Renal pelvis (tissue), 12 donors: ENCODE results near the gene TMA7. TPM values are rescaled to one million over a fixed set of nuclear protein-coding genes. Genes with fewer than 3 reads are reported as not detected.
"Not testable (repeated sequence)": the region's sequence is repeated elsewhere in the genome, so short reads cannot be mapped to it uniquely, and the experiment has no call there.

ENCODE experiments used
- DNase-seq: peaks from one replicate; pipeline ENCODE4 v3.0.0-alpha.2; 2013
- long read RNA-seq, 16 experiments: transcript quantifications; one replicate each; lab custom pipeline, GENCODE V29; 2026
- polyA plus RNA-seq, 3 donors: library from polyadenylated mRNA; unstranded; fragments of 120-200 nt; gene quantifications; one replicate each; pipeline ENCODE4 v1.2.1, GENCODE V29; 2013; ENCODE audit not compliant: insufficient read length in 3 of 3

Gene TMA7
- polyA plus RNA-seq, result 100 to 1,000 TPM; 250 to 316 (median 307) TPM
- long read RNA-seq, donor 1, transcript TMA7-201 (4 exons, 561 nt), result major isoform, 424 of 534 reads
- long read RNA-seq, donor 1, transcript TMA7-202 (3 exons, 619 nt), result minor isoform, 78 of 534 reads
- long read RNA-seq, donor 1, partial matches to known transcripts, result 9 of 534 reads
- long read RNA-seq, donor 1, other reads (novel, unspliced or antisense), result 23 of 534 reads
- long read RNA-seq, donor 2, transcript TMA7-201 (4 exons, 561 nt), result major isoform, 429 of 549 reads
- long read RNA-seq, donor 2, transcript TMA7-202 (3 exons, 619 nt), result minor isoform, 65 of 549 reads
- long read RNA-seq, donor 2, partial matches to known transcripts, result 11 of 549 reads
- long read RNA-seq, donor 2, other reads (novel, unspliced or antisense), result 42 of 549 reads
- long read RNA-seq, donor 3, transcript TMA7-202 (3 exons, 619 nt), result minor isoform, 85 of 494 reads
- long read RNA-seq, donor 3, transcript TMA7-201 (4 exons, 561 nt), result major isoform, 353 of 494 reads
- long read RNA-seq, donor 3, partial matches to known transcripts, result 12 of 494 reads
- long read RNA-seq, donor 3, other reads (novel, unspliced or antisense), result 42 of 494 reads
- long read RNA-seq, donor 4, transcript TMA7-201 (4 exons, 561 nt), result major isoform, 508 of 719 reads
- long read RNA-seq, donor 4, transcript TMA7-202 (3 exons, 619 nt), result minor isoform, 145 of 719 reads
- long read RNA-seq, donor 4, partial matches to known transcripts, result 11 of 719 reads
- long read RNA-seq, donor 4, other reads (novel, unspliced or antisense), result 55 of 719 reads
- long read RNA-seq, donor 5, transcript TMA7-201 (4 exons, 561 nt), result major isoform, 271 of 367 reads
- long read RNA-seq, donor 5, transcript TMA7-202 (3 exons, 619 nt), result minor isoform, 63 of 367 reads
- long read RNA-seq, donor 5, partial matches to known transcripts, result 10 of 367 reads
- long read RNA-seq, donor 5, other reads (novel, unspliced or antisense), result 23 of 367 reads
- long read RNA-seq, donor 6, transcript TMA7-202 (3 exons, 619 nt), result minor isoform, 94 of 519 reads
- long read RNA-seq, donor 6, transcript TMA7-201 (4 exons, 561 nt), result major isoform, 379 of 519 reads
- long read RNA-seq, donor 6, partial matches to known transcripts, result 18 of 519 reads
- long read RNA-seq, donor 6, other reads (novel, unspliced or antisense), result 27 of 519 reads
- long read RNA-seq, donor 7, transcript TMA7-202 (3 exons, 619 nt), result minor isoform, 109 of 688 reads
- long read RNA-seq, donor 7, transcript TMA7-201 (4 exons, 561 nt), result major isoform, 481 of 688 reads
- long read RNA-seq, donor 7, partial matches to known transcripts, result 40 of 688 reads
- long read RNA-seq, donor 7, other reads (novel, unspliced or antisense), result 56 of 688 reads
- long read RNA-seq, donor 8, transcript TMA7-202 (3 exons, 619 nt), result minor isoform, 36 of 191 reads
- long read RNA-seq, donor 8, transcript TMA7-201 (4 exons, 561 nt), result major isoform, 126 of 191 reads
- long read RNA-seq, donor 8, partial matches to known transcripts, result 17 of 191 reads
- long read RNA-seq, donor 8, other reads (novel, unspliced or antisense), result 12 of 191 reads
- long read RNA-seq, donor 9, transcript TMA7-201 (4 exons, 561 nt), result major isoform, 446 of 599 reads
- long read RNA-seq, donor 9, transcript TMA7-202 (3 exons, 619 nt), result minor isoform, 95 of 599 reads
- long read RNA-seq, donor 9, partial matches to known transcripts, result 15 of 599 reads
- long read RNA-seq, donor 9, other reads (novel, unspliced or antisense), result 42 of 599 reads
- long read RNA-seq, donor 10, transcript TMA7-201 (4 exons, 561 nt), result major isoform, 386 of 495 reads
- long read RNA-seq, donor 10, transcript TMA7-202 (3 exons, 619 nt), result minor isoform, 73 of 495 reads
- long read RNA-seq, donor 10, partial matches to known transcripts, result 13 of 495 reads
- long read RNA-seq, donor 10, other reads (novel, unspliced or antisense), result 22 of 495 reads
- long read RNA-seq, donor 11, transcript TMA7-201 (4 exons, 561 nt), result major isoform, 293 of 406 reads
- long read RNA-seq, donor 11, transcript TMA7-202 (3 exons, 619 nt), result minor isoform, 58 of 406 reads
- long read RNA-seq, donor 11, partial matches to known transcripts, result 34 of 406 reads
- long read RNA-seq, donor 11, other reads (novel, unspliced or antisense), result 21 of 406 reads
- long read RNA-seq, donor 12, transcript TMA7-201 (4 exons, 561 nt), result major isoform, 455 of 596 reads
- long read RNA-seq, donor 12, transcript TMA7-202 (3 exons, 619 nt), result minor isoform, 93 of 596 reads
- long read RNA-seq, donor 12, partial matches to known transcripts, result 10 of 596 reads
- long read RNA-seq, donor 12, other reads (novel, unspliced or antisense), result 36 of 596 reads
- long read RNA-seq, donor 13, transcript TMA7-201 (4 exons, 561 nt), result major isoform, 253 of 342 reads
- long read RNA-seq, donor 13, transcript TMA7-202 (3 exons, 619 nt), result minor isoform, 52 of 342 reads
- long read RNA-seq, donor 13, partial matches to known transcripts, result 18 of 342 reads
- long read RNA-seq, donor 13, other reads (novel, unspliced or antisense), result 19 of 342 reads
- long read RNA-seq, donor 14, result 0 reads
- long read RNA-seq, donor 15, transcript TMA7-201 (4 exons, 561 nt), result major isoform, 517 of 659 reads
- long read RNA-seq, donor 15, transcript TMA7-202 (3 exons, 619 nt), result minor isoform, 78 of 659 reads
- long read RNA-seq, donor 15, partial matches to known transcripts, result 10 of 659 reads
- long read RNA-seq, donor 15, other reads (novel, unspliced or antisense), result 54 of 659 reads
- long read RNA-seq, donor 16, transcript TMA7-202 (3 exons, 619 nt), result minor isoform, 91 of 619 reads
- long read RNA-seq, donor 16, transcript TMA7-201 (4 exons, 561 nt), result major isoform, 480 of 619 reads
- long read RNA-seq, donor 16, partial matches to known transcripts, result 9 of 619 reads
- long read RNA-seq, donor 16, other reads (novel, unspliced or antisense), result 39 of 619 reads

GRCh38 chr3:48439820-48440589, at the start of gene TMA7, which contains the start of gene CCDC51:
Gene TMA7, plus strand, starts transcription at chr3:48440257. Its CDS starts 40 bp downstream, at chr3:48440297.
Gene CCDC51, minus strand, starts transcription at chr3:48440119. Its CDS starts 4,991 bp downstream, at chr3:48435128.
- peak; percentile 98 for DNase-seq

DNA sequence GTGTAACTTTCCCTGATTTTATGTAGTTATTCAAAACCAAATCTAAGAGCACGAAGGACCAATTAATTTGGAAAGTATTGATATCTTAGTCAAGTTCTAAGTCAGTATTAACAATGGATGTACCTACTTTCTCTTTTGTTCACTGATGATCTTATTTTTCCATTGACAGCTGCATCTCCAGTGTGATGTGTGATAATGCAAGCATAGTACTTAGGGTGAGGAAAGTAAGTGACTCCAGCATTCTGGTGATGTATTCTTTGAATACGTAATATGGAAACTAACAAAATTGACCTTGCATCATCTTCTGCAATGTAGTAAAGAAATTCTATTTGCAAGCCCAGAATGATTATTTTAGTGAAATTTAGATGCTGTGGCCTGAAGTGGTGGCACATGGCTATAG, 45.7 kb upstream of the TMA7 start:
- DNase-seq, result no peak

- no peak for DNase-seq
Observed at GRCh38 chr3:48395714-48396113, 44.3 kb upstream of the TMA7 start.

- DNase-seq, result no peak
Observed at GRCh38 chr3:48397767-48398681, 42.0 kb upstream of the TMA7 start.

GRCh38 chr3:48398701-48399386, 41.2 kb upstream of the TMA7 start:
- no peak for DNase-seq

- no peak for DNase-seq
Observed at GRCh38 chr3:48399387-48400172, 40.5 kb upstream of the TMA7 start.

- DNase-seq, result peak; percentile 70
Observed at GRCh38 chr3:48400824-48401433, 39.1 kb upstream of the TMA7 start.

GRCh38 chr3:48401434-48401901, 38.6 kb upstream of the TMA7 start:
- DNase-seq, result not testable (repeated sequence)

- no peak for DNase-seq
Observed at GRCh38 chr3:48402281-48402732, 37.8 kb upstream of the TMA7 start.

DNA sequence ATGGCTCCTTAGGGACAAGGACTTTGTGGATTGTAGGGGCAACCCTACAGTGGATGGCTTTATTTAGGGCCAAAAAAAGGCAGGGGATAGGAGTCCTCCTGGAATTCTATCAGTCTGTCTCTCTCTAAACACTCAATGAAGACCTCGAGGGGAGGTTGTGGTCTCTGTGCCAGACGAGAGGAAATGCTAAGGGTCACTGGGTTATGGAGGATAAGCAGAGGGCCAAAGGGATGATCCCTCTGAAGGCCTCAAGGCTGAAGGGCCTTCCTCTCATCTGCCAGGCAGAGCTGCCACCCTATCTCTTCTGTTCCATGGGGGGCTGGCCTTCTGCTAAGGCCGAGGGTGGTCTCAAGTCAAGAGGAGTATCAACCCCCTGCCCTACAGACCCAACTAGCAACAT, 37.1 kb upstream of the TMA7 start:
- no peak for DNase-seq

DNA sequence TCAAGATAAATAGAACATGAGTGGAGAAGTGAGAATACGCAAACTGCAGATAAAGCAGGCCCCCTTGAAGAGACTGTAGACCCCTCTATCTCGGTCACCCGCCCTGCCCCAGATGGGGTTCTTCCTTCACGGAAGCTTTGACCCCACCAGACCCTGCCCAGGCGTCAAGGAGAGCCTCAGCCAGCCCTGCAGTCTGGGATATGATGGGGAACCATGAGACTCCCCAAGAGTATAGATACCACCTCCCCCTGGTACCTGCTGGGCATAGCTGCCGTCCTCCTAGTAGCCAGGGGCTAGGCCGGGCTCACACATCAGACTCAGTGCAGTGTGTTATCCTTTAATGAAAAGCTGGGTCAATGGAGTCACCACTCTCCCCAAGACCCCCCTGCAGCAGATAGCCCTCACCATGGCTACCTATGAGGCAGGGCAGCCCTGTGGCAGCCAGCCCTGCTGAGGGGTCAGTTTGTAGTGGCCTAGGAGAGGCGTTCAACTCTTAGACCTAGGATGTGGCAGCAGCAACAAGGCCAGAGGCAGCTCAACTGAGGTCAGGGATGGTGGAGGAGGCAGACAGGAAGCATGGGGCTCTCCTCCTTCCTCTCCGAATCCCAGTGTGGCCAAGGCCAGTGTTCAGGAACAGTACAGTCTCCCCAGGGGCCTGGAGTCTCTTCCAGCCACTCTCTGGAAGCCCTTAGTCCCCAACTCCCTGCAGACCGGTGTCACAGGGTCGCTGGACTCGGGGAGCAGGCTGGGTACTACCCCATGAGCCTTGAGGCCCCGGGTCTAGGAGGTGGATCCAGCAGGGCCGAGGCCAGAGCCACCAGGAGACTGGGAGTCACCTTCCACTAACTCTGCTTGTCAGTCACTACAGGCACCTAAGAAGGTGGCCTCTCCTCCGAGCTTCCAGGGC, 36.3 kb upstream of the TMA7 start:
- no peak for DNase-seq

GRCh38 chr3:48404440-48405342, 35.4 kb upstream of the TMA7 start:
- DNase-seq, result no peak
